GM19455 (cell line): Measurements from ENCODE around the gene DCAF5.

Source experiments
- ATAC-seq: cut with Tn5 transposase; IDR thresholded peaks from one replicate; pipeline ENCODE4 v1.9.1; 2021; ENCODE audit not compliant: unreplicated experiment

The DCAF5 gene

GRCh38 chr14:69142101-69142500 lies 10.8 kb downstream of the DCAF5 start:
- ATAC-seq, result no peak

- no peak for ATAC-seq
Measured at GRCh38 chr14:69141550-69141949, 11.4 kb downstream of the DCAF5 start.

- no peak for ATAC-seq
Measured at GRCh38 chr14:69139743-69140142, 13.2 kb downstream of the DCAF5 start.

- ATAC-seq, result no peak
Measured at GRCh38 chr14:69137843-69138535, 14.9 kb downstream of the DCAF5 start.

GRCh38 chr14:69137416-69137815 lies 15.5 kb downstream of the DCAF5 start:
- no peak for ATAC-seq

- no peak for ATAC-seq
Measured at GRCh38 chr14:69135133-69135532, 17.8 kb downstream of the DCAF5 start.

GRCh38 chr14:69133206-69134125 lies 19.5 kb downstream of the DCAF5 start:
- no peak for ATAC-seq

GRCh38 chr14:69132513-69133181 lies 20.3 kb downstream of the DCAF5 start:
- no peak for ATAC-seq

DNA sequence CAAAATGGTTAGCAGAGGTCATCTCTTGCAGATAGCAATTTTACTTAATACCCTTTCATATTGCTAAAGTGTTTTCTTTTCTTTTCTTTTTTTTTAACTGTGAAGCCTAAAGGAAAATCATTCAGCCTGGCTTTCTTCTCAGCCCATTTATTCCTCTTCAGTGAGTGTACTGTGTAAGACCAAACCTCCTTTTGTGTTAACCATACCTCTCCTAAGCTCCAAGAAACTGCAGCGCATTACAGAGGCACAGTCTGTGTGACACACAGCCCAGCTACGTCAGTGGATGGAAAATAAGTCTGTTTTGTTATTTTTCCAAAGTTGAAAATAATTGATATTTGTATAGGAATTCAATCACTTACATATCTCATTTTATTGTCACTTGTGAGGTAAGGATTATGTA lies 21.7 kb downstream of the DCAF5 start:
- no peak for ATAC-seq

DNA sequence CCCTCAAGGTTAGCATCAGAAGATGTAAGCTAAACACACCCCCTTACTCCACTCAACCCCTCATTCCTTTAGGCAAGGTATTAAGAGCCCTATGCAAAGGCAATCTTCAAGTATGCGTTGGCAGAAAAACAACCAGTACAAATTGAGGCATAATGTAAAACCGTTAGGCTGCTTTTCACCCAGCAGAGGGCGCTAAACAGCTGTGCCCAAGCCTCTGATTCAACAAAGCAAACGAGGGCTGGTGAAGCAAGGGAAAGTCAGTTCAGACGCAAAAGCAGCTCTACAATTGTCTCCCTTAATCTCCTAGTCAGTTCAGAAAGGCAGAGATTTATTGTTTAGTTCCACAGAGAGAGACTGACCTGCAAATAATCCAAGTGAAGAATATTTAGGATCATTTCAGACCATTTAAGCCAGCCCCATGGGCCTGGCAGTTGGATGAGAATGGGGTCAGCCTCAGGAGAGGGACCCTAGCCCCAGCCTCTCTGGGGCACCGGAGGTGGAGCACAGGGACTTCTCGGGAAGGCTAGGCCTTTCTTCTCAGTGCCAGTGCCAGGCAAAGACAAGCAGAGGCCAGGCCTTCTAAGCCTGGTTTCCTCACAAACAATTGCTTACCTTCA lies 23.5 kb downstream of the DCAF5 start:
- no peak for ATAC-seq

DNA sequence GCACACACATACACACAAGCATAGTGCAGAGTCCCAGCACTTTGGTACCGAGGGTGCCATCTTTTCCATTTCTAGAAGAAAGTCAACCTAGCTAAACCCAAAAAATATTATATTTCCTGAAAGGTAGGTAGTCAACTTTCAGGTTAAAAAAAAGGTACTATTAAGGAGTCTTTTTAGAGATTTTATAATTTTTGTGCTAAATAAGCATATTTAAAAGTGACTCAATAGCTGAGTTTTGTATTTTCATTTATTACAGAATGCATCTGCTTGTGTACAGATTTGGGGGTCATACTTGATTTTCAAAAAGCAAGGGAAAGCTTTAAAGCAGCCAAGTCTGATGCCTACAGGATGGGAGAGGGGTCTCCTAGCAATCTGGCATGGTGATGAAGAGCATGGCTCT lies 34.6 kb downstream of the DCAF5 start:
- no peak for ATAC-seq

DNA sequence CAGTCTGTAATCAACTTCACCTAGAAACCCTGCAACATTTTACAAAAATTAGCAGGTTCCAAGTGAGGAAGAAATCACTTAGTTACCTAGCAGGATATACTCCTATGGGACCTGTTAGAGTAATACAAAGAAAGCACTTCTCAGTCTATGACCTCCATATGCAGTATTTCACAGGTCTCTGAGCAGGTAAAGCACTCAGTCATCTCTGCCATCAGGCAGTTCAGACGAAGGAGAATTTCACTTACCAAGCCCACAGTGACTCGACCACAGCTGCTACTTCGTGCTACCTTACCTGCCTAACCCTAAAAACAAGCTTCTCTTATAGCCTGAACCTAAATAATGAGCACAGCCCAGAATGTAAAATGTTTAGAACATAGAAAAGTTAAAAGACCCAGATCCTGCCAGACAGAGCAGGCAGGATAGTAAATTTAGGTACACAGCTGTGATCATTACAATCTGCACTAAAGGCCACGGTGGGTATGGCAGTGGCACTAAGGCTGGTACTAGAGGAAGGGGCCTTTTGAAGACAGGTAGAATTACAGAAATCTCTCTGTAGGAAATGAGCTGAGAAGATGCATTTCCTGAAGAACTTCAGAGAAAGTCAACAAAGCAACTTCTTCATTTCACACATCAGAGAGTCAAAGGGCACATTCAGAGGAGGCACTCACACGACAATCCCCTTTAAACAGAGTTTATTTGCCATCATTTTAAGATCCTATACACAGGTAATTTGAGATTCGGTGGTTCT lies 35.7 kb downstream of the DCAF5 start:
- no peak for ATAC-seq

DNA sequence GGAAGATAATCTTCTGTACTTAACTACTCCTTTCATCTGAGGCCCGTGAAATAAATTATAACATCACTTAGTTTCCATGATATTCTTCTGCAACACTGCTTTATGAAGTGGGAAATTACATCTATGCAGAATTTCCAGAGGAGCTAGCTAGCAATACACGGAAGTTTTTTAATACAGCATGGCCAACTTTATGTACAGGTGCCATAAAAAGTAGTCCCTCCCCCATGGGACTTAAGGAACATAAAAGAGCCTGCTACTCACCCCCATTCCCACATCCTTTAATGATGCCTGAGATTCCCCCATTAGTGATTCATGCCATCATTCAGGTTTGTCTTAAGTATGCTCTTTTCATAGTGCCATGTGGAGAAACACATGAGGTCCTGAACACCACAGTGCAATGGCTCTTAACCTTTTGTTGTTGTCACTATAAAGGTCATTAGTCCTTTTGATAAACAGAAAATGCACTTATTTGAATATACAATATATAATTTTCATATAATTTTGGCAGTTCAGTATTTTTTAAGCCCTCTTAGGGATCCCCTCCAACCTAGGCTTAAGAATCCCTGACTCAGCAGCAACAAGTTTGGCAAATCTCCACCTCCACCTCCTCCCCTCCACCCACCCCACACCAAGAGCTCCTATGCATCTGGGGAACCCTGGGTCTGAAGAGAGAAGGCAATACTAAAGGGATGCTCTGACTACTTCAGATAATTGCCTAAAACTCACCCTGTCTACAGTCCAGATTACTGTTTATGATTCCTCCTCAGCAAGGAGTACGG lies 37.3 kb downstream of the DCAF5 start:
- ATAC-seq, result no peak

DNA sequence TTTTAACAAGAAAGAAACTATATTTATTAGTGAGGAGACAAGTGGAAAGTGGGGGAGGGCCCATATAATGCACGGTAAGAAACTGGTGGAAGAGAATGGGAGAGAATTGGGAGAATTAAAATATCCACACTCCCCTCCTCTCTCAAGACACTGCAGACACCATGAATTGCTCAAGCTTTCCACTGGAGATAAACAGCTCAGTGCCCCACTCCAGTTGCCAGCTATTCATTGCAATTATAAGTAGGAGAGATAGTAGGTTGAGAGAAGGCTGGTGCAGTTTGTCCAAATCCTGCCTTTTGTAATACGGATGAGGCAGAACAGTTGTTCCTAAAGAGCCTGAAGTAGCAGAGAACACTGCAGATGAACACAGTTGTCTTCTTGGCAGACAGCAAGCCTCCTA lies 38.2 kb downstream of the DCAF5 start:
- ATAC-seq, result no peak

- ATAC-seq, result no peak
Measured at GRCh38 chr14:69108358-69108757, 44.6 kb downstream of the DCAF5 start.

- no peak for ATAC-seq
Measured at GRCh38 chr14:69107407-69108003, 45.4 kb downstream of the DCAF5 start.

- no peak for ATAC-seq
Measured at GRCh38 chr14:69106451-69106850, 46.5 kb downstream of the DCAF5 start.

DNA sequence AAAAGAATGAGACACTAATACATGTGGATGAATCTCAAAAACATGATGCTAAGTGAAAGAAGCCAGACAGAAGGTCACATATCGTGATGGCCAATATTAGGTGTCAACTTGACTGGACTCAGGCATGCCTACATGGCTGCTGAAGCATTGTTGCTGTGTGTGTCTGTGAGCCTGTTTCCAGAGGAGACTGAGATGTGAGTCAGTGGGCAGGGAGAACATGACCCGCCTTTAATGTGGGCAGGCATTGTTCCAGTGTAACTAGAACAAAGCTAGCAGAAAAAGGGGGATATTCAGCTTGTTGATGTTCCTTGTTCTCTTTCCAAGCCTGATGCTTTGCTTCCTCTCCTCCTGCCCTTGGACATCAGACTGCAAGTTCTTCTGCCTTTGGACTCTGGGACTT lies 47.6 kb downstream of the DCAF5 start:
- no peak for ATAC-seq

GRCh38 chr14:69101331-69101826 lies 51.5 kb downstream of the DCAF5 start:
- no peak for ATAC-seq
